Measurements from ENCODE around the gene MAIP1.

GRCh38 chr2:200000444-200001163 lies 45.2 kb downstream of the MAIP1 start:
- TF ChIP-seq, protein P1, sequence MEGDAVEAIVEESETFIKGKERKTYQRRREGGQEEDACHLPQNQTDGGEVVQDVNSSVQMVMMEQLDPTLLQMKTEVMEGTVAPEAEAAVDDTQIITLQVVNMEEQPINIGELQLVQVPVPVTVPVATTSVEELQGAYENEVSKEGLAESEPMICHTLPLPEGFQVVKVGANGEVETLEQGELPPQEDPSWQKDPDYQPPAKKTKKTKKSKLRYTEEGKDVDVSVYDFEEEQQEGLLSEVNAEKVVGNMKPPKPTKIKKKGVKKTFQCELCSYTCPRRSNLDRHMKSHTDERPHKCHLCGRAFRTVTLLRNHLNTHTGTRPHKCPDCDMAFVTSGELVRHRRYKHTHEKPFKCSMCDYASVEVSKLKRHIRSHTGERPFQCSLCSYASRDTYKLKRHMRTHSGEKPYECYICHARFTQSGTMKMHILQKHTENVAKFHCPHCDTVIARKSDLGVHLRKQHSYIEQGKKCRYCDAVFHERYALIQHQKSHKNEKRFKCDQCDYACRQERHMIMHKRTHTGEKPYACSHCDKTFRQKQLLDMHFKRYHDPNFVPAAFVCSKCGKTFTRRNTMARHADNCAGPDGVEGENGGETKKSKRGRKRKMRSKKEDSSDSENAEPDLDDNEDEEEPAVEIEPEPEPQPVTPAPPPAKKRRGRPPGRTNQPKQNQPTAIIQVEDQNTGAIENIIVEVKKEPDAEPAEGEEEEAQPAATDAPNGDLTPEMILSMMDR (IDR thresholded peaks at IDR 0.05): no peak
- no peak for TF ChIP-seq ZFX (IDR thresholded peaks at IDR 0.05; ENCODE audit: borderline replicate concordance)
